ENCODE data around the gene SCNN1B.
"Not testable (repeated sequence)": the region's sequence is repeated elsewhere in the genome, so short reads cannot be mapped to it uniquely, and the experiment has no call there.

Gene SCNN1B

DNA sequence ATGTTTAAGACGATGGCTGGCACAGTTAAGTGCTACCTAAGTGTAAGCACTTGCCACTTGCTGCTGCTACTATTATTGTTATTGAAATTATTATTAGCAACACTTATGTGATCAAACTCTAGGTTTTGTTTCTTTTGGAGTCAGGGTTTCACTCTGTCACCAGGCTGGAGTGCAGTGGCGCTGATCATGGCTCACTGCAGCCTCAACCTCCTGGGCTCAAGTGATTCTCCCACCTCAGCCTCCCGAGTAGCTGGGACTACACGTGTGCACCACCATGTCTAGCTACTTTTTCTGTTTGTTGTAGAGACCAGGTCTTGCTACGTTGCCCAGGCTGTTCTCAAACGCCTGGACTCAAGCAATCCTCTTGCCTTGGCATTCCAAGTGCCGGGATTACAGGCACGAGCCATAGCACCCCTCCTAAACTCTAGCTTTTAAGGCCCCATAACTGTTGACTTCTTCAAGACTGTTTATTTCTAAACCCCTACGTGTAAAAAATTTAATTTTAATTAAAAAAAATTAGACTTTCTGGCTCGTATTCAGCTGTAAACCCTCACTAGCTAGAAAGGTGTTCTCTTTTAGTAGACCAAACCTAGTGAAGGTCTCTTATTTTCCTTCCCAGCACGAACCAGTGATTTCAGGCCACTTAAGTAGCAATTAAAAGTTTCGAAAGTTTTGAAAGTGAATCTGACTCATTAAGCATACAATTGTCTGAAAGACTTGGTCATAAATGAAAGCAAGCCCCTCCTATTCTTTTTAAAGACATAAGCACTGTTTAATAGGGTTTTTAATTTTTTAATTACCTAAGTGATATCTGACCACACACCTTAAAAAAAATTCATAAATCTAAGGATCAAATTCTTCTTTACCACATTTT, 11.7 kb upstream of the SCNN1B start:
- DNase-seq = no peak

DNA sequence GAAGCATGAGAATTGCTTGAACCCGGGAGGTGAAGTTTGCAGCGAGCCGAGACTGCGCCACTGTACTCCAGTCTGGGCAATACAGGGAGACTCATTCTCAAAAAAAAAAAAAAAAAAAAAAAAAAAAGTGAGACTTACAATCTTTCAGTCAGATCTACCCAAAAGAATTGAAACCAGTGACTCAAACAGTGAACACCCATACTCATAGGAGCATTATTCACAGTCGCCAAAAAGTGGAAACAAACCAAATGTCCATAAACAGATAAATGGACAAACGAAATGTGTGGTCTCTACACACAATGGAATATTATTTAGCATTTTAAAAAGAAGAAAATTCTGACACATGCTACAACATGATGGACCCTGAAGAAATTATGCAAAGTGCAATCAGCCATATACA, 9.1 kb upstream of the SCNN1B start:
- no peak for DNase-seq

DNA sequence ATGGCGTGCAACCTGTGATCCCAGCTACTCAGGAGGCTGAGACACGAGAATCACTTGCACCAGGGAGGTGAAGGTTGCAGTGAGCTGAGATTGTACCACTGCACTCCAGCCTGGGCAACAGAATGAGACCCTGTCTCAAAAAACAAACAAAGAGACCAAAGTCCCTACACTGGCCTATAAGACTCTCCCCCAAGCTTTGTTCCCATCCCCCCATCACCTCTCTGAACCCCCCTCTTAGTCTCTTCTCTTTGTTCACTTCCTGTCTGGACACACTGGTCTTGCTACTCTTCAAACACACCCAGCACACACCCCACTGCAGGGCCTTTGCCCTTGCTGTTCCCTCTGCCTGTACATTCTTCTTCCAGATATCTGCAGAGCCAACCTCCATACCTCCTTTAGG, 7.8 kb upstream of the SCNN1B start:
- no peak for DNase-seq

DNA sequence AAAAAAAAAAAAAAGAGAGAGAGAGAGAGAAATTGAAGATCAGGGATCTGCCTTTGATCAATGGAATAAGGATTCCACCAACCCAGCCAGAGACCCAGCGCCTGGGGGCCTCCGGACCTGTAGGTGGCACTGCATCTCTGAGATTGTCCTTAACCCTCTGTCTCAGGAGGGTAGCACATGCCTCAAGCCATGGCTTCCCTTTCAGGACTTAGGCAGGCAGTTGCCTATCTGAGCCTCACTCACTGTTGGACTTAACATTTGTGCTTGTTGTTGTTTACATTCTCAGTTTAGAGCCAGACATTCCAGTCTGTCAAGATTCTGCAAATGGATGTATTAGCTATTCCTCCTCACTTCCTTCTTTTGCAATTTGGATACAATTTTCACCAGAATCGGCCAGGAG, 5.1 kb upstream of the SCNN1B start:
- DNase-seq = no peak

DNA sequence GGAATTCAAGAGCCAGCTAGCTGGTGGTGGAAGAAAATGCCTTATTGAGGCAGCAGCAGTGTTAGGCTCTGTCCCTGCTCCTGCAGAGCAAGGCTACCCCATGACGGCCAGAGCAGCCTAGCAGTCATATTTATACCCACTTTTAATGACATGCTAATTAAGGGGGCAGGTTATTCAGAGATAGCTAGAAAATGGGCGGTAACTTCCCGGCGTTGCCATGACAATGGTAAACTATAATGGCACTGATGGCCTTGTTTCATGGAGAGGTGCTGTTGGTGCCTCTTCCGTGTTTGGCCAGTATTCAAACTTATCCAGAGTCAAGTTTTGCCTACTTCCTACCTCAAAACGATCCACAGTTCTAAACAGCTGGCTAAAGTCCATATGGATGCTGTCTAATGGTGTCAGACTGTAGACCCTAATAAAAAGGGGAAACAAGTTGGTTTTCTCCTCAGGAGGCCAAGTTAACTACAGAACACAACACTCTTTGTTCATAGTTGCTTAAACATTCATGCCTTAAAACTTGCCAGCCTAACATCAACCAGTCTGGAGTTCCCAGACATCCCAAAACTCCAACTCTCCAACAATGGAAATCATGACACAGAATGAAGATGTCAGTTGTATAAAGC, 3.7 kb upstream of the SCNN1B start:
- no peak for DNase-seq

DNA sequence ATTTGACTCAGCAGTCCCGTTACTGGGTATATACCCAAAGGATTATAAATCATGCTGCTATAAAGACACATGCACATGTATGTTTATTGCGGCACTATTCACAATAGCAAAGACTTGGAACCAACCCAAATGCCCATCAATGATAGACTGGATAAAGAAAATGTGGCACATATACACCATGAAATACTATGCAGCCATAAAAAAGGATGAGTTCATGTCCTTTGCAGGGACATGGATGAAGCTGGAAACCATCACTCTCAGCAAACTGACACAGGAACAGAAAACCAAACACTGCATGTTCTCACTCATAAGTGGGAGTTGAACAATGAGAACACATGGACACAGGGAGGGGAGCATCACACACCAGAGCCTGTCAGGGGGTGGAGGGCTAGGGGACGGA, 2.3 kb upstream of the SCNN1B start:
- DNase-seq = not testable (repeated sequence)

DNA sequence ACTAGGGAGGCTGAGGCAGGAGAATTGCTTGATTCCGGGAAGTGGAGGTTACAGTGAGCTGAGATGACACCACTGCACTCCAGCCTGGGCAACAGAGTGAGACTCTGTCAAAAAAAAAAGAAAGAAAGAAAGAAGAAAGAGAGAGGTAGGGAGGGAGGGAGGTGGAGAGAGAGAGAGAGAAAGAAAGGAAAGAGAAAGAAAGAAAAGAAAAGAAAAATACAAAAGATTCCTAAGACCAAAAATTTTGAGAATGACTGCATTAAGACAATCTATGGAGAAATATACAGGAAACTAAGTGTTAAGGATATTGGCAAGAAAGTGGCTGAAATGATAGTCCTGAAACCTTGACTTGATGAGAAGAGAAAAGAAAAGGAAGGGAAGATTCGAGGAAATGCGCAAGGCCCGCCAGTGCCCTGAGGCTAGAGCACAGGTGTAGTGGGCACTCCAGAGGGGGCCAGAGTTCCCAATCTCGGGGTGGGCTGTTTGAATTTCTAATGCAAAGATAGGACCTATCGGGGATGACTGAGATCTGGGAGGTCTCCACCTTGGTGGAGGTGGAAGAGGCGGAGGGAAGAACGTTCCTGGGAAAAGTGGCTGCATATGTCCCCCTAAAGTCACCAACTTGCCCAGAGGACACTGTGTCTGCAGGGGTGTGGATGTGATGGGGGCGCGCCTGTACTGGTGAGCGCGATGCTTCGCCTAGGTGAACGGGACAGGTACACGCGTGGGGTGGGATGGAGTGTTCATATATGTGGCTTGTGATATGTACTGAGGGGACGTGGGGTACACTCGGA, 654 bp upstream of the SCNN1B start:
- DNase-seq = no peak

DNA sequence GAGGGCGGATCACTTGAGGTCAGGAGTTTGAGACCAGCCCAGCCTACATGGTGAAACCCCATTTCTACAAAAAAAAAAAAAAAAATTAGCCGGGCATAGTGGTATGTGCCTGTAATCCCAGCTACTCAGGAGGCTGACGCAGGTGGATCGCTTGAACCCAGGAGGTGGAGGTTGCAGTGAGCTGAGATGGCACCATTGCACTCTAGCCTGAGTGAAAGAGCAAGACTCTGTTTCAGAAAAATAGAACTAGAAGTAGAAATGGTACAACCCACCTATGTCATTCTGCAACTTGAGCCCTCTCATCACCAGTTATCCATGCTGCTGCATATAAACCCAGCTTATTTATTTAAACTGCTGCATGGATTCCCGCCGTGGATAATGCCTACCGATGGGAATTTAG, 1.6 kb downstream of the SCNN1B start:
- no peak for DNase-seq

DNA sequence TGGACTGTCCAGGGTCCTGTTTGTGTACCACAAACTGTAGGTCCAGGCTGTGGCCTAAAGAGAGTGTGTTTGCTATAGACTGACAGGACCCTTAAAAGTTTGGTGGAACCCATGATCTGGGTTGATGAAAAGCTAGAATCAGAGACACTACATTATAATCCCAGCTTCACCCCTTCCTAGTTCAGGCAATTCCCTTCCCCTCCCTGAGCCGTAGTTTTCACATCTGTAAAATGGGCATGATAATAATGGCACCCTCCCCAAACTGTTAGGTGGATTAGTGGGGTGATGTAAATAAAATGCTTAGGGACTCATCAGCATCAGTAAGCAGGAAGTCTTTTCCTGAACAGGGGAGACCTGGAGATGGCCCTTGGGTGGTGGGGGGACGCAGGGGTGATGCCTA, 2.5 kb downstream of the SCNN1B start:
- no peak for DNase-seq

DNA sequence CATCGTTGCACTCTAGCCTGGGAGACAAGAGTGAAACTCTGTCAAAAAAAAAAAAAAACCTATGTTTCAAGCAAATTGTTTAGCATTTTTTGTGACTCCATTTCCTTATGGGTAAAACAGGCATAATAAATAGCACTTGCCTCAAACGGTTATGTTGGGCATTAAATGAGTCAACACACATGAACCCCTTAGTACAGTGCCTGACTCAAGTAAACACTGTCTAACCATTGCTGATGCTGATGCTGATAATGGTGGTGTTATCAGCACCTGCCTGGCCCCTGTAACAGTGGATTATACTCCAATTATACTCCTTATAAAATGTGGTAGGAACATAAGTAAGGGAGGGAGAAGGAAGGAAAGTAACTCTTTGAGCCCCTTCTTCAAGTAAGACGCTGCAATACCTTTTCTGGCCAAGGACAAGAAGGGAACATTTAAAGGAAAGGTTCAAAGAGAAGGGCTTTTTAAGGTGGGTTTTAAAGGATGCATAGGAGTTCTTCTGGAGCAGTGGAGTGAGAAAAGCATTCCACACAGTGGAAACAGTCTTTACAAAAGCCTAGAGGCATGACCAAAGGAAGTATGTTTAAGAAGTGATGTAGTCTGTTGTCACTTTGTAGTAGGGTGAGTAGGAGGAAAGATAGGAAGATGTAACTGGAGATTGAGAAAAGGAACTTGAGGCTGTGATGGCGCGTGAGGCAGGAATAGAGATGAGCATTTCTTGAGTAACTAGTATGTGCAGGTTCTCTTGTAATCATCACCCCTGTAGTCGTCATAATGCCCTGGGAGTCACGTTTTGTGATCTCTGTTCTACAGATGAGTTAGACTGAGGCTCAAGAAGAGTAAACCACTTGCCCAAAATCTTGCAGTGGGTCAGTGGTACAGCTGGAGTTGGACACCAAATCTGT, 4.3 kb downstream of the SCNN1B start:
- no peak for DNase-seq

DNA sequence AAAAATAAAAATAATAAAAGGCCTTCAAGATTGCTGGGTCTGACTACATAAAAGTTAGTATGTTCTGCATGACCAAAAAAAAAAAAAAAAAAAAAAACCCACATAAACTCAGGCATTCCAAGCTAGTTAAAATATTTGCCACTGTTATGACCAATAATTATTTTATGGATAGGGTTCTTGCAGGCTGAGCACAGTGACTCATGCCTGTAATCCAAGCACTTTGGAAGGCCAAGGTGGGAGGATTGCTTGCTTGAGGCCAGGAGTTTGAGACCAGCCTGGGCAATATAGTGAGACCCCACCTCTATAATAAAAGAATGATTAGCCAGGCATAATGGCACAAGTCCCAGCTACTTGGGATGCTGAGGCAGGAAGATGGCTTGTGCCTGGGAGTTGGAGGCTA, 8.1 kb downstream of the SCNN1B start:
- DNase-seq = no peak

DNA sequence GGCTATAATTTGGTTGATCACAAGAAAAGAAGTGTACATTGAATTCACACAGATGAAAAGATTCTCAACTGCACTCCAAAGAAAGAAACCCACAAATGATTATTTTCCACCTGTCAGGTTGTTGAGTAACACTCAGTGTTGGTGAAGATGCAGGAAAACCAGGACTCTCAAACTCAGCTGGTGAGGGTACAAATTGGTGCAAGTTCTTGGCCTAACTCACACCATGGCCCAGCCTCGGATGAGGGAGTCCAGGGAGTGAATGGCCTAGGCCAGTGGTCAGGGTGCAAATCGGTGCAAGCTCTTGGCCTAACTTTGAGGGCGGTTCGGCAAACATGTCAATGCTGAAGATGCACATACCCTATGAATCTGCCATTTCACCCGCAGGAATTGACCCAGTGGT, 8.6 kb downstream of the SCNN1B start:
- DNase-seq = no peak

DNA sequence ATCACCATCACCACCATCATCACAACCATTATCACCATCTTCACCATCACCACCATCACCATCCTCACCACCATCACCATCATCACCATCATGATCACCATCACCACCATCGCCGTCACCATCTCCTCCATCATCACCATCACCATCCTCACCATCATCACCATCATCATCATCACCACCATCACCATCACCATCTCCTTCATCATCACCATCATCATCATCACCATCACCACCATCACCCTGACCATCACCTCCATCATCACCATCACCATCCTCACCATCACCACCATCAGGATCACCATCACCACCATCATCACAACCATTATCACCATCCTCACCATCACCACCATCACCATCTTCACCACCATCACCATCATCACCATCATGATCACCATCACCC, 14.1 kb downstream of the SCNN1B start:
- no peak for DNase-seq

DNA sequence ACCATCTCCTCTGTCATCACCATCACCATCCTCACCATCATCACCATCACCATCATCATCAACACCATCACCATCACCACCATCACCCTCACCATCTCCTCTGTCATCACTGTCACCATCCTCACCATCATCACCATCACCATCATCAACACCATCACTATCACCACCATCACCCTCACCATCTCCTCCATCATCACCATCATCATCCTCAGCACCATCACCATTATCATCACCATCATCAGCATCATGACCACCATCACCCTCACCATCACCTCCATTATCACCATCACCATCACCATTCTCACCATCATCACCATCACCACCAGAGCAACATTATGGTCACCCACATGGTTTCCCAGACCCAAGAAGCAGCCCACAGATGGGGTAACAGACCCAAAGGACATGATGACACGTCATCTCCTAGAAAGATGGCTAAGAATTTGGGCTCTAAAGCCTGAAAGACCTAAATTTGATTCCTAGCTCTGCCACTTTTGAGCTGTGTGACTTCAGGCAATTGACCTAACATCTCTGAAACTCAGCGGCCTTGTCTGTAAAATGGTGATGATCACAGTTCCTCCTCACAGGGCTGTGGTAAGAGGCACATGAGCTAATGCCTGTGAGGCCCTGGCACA, 14.6 kb downstream of the SCNN1B start:
- DNase-seq = no peak

DNA sequence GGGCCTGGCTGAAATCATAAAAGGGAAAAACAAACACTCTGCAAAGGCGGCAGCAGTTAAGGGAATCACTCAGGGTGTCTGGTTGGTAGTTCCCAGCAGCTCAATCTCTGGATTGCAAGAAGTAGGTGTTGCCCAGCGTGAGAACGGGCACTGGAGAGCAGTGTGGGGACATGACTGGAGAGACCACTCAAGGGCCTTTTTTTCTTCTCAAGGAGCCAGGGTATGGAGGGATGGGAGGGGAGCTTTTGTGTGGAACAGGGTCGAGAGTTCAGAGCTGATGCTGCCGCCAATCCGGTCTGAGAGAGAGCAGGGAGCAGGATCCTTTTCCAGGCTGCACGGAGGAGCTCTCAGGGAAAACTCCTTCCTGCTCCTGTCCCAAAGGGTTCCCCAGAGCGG, 15.2 kb downstream of the SCNN1B start:
- DNase-seq = peak in 1 of 2 experiments; percentile 47

DNA sequence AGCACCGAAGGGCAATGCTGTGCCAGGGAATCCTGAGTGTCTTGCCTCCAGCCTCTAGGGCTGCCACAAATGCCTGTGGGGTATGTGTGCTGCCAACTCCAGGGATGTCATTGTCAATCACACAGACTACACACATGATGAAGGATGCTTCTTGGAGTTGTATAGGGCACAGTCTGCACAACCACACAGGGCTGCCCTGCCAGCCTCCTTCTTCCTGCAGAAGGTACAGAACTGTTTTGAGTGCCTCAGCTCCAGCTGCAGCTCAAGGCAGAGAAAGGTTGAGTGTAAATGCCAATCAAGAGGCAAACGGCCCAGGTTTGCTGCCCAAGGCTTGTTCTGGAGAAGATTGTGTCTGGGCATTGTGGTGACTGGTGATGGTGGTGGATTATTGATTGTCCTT, 15.6 kb downstream of the SCNN1B start:
- DNase-seq = no peak

DNA sequence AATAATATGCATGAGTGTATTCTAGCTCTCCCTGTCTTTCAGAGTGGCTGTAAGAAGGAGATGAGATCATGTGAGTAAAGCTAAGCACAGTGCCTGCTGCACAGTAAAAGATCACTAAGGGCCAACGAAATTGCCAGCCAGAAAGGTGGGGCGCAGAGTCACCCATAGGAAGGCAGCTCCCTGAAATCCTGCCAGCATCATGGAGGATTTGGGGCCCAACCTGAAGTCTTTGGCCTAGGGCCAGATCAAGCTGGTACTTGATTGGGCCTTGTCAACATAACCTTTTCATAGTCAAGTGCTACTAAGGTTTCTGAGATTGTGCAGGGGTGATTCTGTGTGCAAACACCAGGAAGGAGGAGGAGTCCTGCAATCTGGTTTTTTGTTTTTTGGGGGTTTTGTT, 16.5 kb downstream of the SCNN1B start:
- DNase-seq = no peak

DNA sequence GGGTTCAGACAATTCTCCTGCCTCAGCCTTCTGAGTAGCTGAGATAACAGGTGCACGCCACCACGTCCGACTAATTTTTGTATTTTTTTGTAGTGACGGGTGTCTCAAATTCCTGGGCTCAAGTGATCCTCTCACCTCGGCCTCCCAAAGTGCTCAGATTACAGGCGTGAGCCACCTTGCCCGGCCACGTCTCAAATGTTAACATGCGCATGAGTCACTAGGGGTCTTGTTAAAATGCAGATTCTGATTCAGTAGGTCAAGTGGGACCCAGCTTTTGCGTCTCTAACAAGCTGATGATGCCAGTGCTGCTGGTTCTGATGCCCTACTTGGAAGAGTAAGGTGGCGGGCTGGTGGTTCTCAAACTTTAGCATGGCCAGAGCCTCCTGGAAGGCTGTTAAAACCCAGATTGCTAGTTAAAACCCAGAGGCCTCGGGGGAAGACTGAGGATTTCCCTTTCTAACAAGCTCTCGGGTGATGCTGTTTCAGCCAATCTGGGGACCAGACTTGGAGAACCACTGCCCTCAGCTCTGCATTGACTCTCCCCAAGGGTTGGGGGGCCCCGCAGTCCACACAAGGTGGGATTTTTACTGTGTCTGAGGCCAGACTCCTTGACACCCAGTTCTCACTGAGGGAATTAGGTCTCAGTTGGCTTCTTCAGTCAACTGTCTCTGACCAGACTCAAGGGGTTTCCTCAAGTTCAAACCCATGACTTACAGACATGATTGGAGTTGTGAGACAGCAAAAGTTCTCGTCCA, 17.9 kb downstream of the SCNN1B start:
- DNase-seq = no peak

DNA sequence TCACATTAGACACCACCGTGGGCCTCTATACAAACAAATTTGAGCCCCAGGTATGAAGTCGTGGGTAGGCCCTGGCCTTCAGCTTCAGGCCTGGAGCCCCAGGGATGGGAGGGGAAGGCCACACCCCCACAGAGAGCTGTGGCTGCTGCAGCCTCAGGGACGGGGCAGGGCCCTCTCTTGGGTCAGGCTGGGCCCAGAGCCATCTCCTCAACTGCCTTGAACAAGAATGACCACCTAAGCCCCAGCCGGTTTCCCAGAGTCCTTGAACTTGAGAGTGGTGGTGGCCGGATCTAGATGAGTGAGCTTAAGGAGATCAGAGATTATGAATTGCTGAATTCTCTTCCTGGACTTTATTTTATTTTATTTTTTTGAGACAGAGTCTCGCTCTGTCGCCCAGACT, 18.6 kb downstream of the SCNN1B start:
- no peak for DNase-seq

DNA sequence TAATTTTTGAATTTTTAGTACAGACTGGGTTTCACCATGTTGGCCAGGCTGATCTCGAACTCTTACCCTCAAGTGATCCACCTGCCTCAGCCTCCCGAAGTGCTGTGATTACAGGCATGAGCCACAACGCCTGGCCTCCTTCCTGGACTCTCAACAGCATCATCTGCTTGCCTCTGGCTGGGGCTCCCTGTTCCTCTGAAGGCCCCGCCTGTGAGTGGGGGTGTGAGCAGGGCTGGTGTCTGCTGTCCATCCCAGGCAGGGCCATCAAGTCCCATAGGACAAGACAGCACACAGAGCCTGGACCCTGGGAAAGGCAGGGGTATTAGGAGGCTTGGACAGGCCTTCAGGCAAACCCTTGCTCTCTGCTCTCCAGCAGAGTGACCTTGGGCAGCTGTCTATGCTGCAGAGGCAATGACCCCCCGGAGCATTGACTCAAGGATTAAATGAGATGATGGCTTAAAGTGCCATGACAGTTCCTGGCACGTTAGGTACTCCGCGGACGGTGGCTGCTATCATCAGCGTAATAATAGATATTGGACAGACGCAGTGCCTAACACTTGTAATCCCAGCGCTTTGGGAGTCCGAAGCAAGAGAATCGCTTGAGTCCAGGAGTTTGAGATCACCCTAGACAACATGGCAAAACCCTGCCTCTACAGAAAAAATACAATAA, 19.2 kb downstream of the SCNN1B start:
- no peak for DNase-seq

Measured in NCI-H446 (cell line).